Skeletal muscle tissue (tissue), 4 donors: ENCODE results near the gene RBM19. TPM values are rescaled to one million over a fixed set of nuclear protein-coding genes. Genes with fewer than 3 reads are reported as not detected.
A peak's percentile ranks its signal among the peaks of the same experiment; 100 is the strongest.

Experiments used
- H3K27ac ChIP-seq: one replicate; pipeline ENCODE4 v1.7.0; 2013; ENCODE audit warnings: mild to moderate bottlenecking, low read depth, low read length, inconsistent platforms
- H3K27me3 ChIP-seq, 3 donors: one replicate each; pipeline ENCODE4 v1.7.0; 2013; ENCODE audit warnings: low read length in 3 of 3; ENCODE audit not compliant: control insufficient read depth in 3 of 3, insufficient read depth in 3 of 3
- H3K36me3 ChIP-seq, 3 donors: one replicate each; pipeline ENCODE4 v1.7.0; 2013; ENCODE audit warnings: low read length in 3 of 3; ENCODE audit not compliant: control insufficient read depth in 3 of 3, insufficient read depth in 3 of 3
- H3K4me1 ChIP-seq, 3 donors: one replicate each; pipeline ENCODE4 v1.7.0; 2013; ENCODE audit warnings: low read length in 3 of 3, mild to moderate bottlenecking in 3 of 3; ENCODE audit not compliant: control insufficient read depth in 3 of 3, insufficient read depth in 3 of 3
- H3K4me3 ChIP-seq, 3 donors: one replicate each; pipeline ENCODE4 v1.7.0; 2013; ENCODE audit warnings: low read length in 3 of 3
- H3K9ac ChIP-seq, 3 donors: one replicate each; pipeline ENCODE4 v1.7.0; 2013; ENCODE audit warnings: low read length in 3 of 3, mild to moderate bottlenecking in 3 of 3, moderate library complexity in 2 of 3, low read depth in 1 of 3
- H3K9me3 ChIP-seq, 3 donors: one replicate each; pipeline ENCODE4 v1.7.0; 2013; ENCODE audit warnings: low read length in 3 of 3; ENCODE audit not compliant: control insufficient read depth in 3 of 3
- total RNA-seq: library from RNA; depleted of rRNA; stranded (reverse); fragments of >200 nt; gene quantifications from one replicate; pipeline ENCODE4 v1.2.3, GENCODE V29; 2014
- donor health status: Osteomylitis.

The RBM19 gene
- total RNA-seq, 1 donor from 2014 or later, result 12.5 TPM

DNA sequence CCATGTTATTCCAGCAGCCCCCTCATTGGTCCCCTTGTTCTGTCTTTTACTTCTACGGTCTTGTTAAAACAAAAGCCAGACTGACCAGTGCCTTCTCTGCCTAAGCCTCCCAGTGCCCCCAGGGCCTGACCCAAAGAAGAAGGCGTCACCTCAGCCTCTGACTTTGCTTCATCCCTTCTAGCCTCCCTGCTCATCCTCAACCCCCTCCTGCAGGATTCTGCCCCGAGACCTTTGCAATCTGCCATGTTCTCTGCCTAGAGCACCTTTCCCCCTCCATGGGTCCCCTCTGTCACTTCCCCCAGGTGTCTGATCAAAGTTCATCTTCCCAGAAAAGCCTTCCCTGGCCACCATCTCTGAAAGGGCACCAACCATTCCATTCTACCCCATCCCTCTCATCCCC lies 7.9 kb upstream of the RBM19 start:
- no peak overlapping the region for H3K4me3 ChIP-seq
- no peaks in the 10 kb centered on the region for H3K36me3 ChIP-seq
- no peaks in the 10 kb centered on the region for H3K4me1 ChIP-seq
- no peak overlapping the region for H3K27ac ChIP-seq
- peaks cover 13 to 23% (median 19%) of the 10 kb centered on the region in 3 donors for H3K27me3 ChIP-seq
- H3K9me3 ChIP-seq, result no peaks in the 10 kb centered on the region
- no peak overlapping the region for H3K9ac ChIP-seq

DNA sequence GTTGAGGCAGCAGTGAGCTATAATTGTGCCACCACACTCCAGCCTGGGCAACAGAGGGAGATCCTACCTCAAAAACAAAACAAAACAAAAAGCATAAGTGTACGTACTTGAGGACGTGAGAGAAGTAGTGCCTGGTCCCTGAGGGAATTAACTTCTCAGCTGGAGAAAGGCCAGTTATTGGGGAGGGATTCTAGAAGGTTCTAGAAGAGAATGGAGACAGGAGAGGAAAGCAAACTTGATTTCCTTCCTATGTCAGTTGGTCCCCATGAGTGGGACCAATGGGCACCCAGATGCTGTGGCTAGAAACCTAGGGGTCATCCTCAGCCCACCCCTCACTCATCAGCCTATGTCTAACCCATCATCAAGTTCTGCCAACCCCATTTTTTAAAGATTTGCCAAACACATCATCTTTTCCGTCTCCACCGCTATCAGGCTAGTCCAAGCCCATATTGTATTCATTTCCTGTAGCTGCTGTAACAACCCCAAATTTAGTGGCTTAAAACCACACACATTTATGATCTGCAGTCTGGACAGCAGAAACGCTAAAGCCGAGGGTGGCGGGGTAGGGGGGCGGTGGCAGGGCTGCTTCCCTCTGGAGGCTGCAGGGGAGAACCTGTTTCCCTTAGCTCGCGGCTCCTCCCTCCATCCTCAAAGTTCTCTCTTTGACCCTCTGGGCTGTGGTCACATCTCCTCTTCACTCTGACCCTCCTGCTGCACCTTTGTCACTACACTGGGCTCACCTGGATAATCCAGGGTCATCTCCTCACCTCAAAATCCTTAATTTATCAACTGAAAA lies 7.2 kb upstream of the RBM19 start:
- H3K9ac ChIP-seq, result no peak overlapping the region
- peaks cover 12 to 19% (median 17%) of the 10 kb centered on the region in 3 donors for H3K27me3 ChIP-seq
- H3K36me3 ChIP-seq, result no peaks in the 10 kb centered on the region
- no peak overlapping the region for H3K4me3 ChIP-seq
- H3K4me1 ChIP-seq, result no peaks in the 10 kb centered on the region
- H3K27ac ChIP-seq, result no peak overlapping the region
- no peaks in the 10 kb centered on the region for H3K9me3 ChIP-seq

DNA sequence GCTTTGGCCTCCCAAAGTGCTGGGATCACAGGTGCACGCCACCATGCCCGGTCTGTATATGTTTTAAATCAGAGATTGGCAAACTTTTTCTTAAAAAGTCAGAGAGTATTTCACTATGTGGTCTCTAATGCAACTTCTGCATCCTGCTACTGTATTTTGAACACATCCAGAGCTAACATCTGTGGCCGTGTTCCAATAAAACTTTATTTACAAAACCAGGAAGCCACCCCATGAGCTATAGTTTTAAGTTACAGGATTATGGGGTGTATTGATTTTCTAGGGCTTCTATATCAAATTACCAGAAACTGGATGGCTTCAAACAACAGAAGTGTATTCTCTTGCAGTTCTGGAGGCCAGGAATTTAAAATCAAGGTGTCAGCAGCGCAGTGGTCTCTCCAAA lies 5.3 kb upstream of the RBM19 start:
- Histone ChIP-seq H3K9me3 (no peaks in the 10 kb centered on the region), H3K9ac (no peak overlapping the region), H3K36me3 (no peaks in the 10 kb centered on the region), H3K27me3 (peaks cover 6 to 16% (median 10%) of the 10 kb centered on the region in 3 donors), H3K27ac (no peak overlapping the region), H3K4me3 (no peak overlapping the region), H3K4me1 (peaks cover 6 to 9% (median 6%) of the 10 kb centered on the region in 3 donors)

DNA sequence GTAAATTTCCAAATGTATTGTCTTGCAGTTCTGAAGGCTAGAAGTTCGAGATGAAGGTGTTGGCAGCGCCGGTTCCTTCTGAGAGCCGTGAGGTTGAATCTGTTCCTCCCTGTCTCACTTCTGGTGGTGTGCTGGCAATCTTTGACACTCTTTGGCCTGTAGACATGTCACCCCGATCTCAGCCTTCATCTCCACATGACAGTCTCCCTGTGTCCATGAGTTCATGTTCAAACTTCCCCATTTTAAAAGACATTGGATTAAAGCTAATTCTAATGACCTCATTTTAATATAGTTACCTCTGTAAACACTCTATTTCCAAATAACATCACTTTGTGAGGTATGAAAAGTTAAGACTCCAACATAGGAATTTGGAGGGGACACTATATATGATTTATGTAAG lies 4.1 kb upstream of the RBM19 start:
- Histone ChIP-seq H3K4me1 (peaks cover 9 to 15% (median 14%) of the 10 kb centered on the region in 3 donors), H3K27me3 (peaks cover 3 to 10% (median 10%) of the 10 kb centered on the region in 3 donors), H3K4me3 (no peak overlapping the region), H3K9ac (no peak overlapping the region), H3K27ac (no peak overlapping the region), H3K9me3 (no peaks in the 10 kb centered on the region), H3K36me3 (no peaks in the 10 kb centered on the region)

DNA sequence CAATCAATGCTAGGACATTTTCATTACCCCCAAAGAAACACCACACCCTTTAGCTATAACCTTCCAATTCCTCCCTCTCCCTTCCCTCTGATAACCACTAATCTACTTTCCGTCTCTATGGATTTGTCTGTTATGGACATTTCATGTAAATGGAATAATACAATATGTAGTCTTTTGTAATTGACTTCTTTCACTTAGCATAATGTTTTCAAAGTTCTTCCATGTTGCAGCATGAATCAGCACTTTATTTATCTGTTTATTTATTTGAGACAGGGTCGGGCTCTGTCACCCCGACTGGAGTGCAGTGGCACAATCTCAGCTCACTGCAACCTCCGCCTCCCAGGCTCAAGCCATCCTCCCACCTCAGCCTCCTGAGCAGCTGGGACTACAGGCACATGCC lies 1.2 kb upstream of the RBM19 start:
- Histone ChIP-seq H3K4me3 (peak overlapping the region in 1 of 3 donors; percentile 70), H3K27me3 (no peaks in the 10 kb centered on the region), H3K36me3 (peaks cover 0 to 8% (median under 1%) of the 10 kb centered on the region in 3 donors), H3K9me3 (no peaks in the 10 kb centered on the region), H3K9ac (no peak overlapping the region), H3K4me1 (peaks cover 9 to 16% (median 15%) of the 10 kb centered on the region in 3 donors), H3K27ac (no peak overlapping the region)

DNA sequence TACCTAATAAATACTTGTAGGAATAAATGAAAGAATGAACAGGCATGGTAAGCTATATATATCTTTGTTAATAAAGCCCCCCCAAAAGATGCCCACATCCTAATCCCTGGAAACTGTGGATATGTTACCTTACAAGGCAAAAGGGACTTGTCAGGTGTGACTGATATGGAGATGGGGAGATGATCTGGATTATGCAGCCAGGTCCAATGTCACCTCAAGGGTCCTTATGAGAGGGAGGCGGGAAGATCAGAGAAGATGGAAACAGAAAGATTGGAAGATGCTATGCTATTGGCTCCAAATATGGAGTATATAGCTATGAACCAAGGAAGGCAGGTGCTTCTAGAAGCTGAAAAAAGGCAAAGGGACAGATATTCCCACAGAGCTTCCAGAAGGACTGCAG lies 3.4 kb downstream of the RBM19 start:
- no peaks in the 10 kb centered on the region for H3K27me3 ChIP-seq
- H3K4me1 ChIP-seq, result peaks cover 9 to 16% (median 15%) of the 10 kb centered on the region in 3 donors
- H3K27ac ChIP-seq, result no peak overlapping the region
- H3K36me3 ChIP-seq, result peaks cover 44 to 53% (median 46%) of the 10 kb centered on the region in 3 donors
- no peak overlapping the region for H3K4me3 ChIP-seq
- no peaks in the 10 kb centered on the region for H3K9me3 ChIP-seq
- H3K9ac ChIP-seq, result no peak overlapping the region

DNA sequence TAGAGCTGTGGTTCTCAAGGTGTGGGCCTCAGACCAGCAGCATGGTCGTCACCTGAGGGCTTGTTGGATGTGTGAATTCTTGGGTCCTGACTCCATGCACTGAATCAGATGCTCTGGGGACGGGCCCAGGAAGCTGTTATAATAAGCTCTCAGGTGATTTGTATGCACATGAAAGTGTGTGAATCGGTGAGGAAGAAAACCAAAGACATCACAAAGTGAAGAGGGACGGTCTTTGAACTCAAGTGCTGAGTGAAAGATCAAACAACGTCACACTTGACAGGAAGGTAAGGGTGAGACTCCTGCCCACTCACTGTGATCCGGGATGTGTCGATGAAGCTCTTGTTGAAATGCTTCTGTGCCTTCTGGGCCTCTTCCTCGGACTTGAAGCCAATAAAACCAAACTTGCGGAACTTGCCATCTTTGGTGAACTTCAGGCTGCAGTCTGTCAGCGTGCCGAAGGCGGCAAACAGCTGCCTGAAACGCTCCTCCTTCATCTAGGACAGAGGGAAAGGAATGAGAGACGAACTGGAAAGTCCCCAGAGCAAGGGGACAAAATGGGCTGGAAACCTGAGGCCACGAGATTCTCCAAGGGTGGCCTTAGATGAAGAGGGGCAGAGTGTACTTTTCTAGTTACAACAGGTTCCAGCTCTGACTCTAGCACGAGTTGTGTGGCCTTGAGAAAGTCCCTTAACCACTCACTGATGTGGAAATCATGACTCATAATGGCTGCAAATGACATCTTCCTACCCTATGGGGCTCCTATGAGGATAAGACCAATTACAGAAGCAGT lies 4.0 kb downstream of the RBM19 start:
- H3K4me3 ChIP-seq, result no peak overlapping the region
- H3K4me1 ChIP-seq, result peaks cover 9 to 15% (median 13%) of the 10 kb centered on the region in 3 donors
- H3K27me3 ChIP-seq, result no peaks in the 10 kb centered on the region
- no peaks in the 10 kb centered on the region for H3K9me3 ChIP-seq
- no peak overlapping the region for H3K27ac ChIP-seq
- no peak overlapping the region for H3K9ac ChIP-seq
- peaks cover 47 to 56% (median 50%) of the 10 kb centered on the region in 3 donors for H3K36me3 ChIP-seq

DNA sequence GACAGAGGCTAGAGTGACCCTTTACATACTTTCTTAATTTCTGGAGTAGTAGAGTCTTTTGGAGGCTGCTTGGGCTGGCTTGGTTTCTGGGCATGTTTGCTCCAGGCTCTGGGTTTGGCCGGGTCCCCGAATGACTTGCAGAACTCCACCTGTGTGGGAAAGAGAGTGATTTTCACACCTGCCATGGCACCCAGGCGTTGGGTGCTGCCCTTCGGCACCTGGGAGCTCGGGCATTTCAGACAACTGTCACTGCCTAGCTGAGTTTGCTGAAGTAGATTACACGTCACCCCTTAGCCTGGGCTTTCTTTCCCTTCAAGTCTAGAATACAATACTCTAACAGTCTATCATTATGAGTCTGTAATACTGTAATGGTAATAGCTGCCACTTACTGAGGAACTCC lies 6.1 kb downstream of the RBM19 start:
- Histone ChIP-seq H3K27me3 (no peaks in the 10 kb centered on the region), H3K9ac (no peak overlapping the region), H3K27ac (no peak overlapping the region), H3K9me3 (no peaks in the 10 kb centered on the region), H3K4me1 (no peaks in the 10 kb centered on the region), H3K36me3 (peaks cover 63 to 72% (median 69%) of the 10 kb centered on the region in 3 donors), H3K4me3 (no peak overlapping the region)

DNA sequence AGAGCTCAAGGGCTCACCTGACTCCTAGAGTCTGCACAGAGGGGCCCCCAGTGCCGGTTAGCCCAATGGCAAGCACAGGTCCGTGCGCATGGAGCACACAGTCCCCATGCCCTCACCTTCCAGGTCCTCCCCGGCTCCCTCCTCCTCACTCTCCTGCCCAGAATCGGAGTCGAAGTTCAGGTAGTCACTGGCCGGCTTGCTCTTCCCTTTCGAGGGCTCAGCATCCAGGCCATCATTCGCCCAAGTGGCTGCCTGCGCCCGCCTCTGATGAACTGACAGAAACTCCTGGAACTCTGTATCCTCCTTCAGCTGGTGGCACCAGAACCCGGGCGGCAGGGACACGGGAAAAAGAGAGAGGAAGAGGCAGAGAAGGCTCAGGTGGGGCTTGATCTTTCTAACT lies 7.0 kb downstream of the RBM19 start:
- Histone ChIP-seq H3K9me3 (no peaks in the 10 kb centered on the region), H3K4me3 (no peak overlapping the region), H3K9ac (no peak overlapping the region), H3K27me3 (no peaks in the 10 kb centered on the region), H3K4me1 (no peaks in the 10 kb centered on the region), H3K27ac (no peak overlapping the region), H3K36me3 (peaks cover 67 to 79% (median 76%) of the 10 kb centered on the region in 3 donors)

DNA sequence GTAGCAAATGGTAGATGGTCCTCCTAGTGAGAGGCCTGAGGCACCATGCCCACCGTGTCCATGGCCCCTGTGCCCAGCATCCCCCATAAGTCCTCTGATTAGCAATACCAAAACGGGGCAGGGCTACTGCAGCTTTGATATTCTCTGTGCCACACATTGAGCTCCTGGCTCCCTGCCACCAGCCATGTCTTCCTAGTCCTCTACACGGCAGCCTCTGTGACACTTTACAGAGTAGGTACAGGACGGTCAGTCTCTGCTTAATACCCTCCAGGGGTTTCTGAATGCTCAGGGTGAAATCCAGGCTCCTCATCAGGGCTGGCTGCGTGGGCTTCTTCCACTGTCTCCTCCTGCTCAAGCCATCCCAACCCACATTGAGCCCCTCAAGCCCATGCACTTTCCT lies 8.0 kb downstream of the RBM19 start:
- H3K36me3 ChIP-seq, result peaks cover 67 to 86% (median 83%) of the 10 kb centered on the region in 3 donors
- H3K4me3 ChIP-seq, result no peak overlapping the region
- H3K9me3 ChIP-seq, result no peaks in the 10 kb centered on the region
- no peak overlapping the region for H3K9ac ChIP-seq
- no peaks in the 10 kb centered on the region for H3K4me1 ChIP-seq
- no peaks in the 10 kb centered on the region for H3K27me3 ChIP-seq
- no peak overlapping the region for H3K27ac ChIP-seq
